Measurements from ENCODE around the gene MC4R.
"Not testable (repeated sequence)": the region's sequence is repeated elsewhere in the genome, so short reads cannot be mapped to it uniquely, and the experiment has no call there.

MC4R gene

GRCh38 chr18:60372596-60372995 lies at the start of gene MC4R:
MC4R (minus strand) TSS chr18:60372775; CDS start chr18:60372349, 426 bp downstream.
- DNase-seq (ENCODE audit: low read depth, low spot score), result peak; percentile 75

DNA sequence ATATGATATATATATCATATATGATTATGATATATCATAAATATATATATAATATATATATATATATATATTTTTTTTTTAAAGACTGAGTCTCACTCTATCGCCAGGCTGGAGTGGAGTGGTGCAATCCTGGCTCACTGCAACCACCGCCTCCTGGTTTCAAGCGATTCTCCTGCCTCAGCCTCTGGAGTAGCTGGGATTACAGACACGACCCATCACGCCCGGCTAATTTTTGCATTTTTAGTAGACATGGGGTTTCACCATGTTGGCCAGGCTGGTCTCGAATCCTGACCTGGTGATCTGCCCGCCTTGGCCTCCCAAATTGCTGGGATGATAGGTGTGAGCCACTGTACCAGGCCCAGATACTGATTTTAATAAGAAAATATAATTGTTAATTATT lies 49.7 kb upstream of the MC4R start:
- not testable (repeated sequence) for DNase-seq (ENCODE audit: low read depth, low spot score)

GRCh38 chr18:60421356-60422118 lies 49.0 kb upstream of the MC4R start:
- DNase-seq (ENCODE audit: low read depth, low spot score), result no peak

DNA sequence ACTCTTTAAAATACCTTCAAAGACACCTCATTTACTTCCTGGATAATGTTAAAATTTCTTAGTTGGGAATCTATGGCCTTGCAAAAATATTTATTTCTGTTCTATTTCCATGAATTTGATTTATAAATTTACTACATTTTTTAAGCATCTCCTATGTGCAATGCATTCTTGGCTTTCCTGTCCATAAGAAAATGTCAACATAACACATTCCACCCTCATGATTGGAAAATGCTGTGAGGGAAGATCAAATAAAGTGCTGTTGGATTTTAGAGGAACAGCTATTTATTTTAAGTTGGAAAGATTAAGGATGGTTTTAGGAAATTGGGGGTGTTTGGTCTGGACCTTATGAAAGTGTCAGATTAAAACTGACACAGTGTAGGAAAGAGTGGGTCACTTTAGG lies 45.4 kb upstream of the MC4R start:
- no peak for DNase-seq (ENCODE audit: low read depth, low spot score)

DNA sequence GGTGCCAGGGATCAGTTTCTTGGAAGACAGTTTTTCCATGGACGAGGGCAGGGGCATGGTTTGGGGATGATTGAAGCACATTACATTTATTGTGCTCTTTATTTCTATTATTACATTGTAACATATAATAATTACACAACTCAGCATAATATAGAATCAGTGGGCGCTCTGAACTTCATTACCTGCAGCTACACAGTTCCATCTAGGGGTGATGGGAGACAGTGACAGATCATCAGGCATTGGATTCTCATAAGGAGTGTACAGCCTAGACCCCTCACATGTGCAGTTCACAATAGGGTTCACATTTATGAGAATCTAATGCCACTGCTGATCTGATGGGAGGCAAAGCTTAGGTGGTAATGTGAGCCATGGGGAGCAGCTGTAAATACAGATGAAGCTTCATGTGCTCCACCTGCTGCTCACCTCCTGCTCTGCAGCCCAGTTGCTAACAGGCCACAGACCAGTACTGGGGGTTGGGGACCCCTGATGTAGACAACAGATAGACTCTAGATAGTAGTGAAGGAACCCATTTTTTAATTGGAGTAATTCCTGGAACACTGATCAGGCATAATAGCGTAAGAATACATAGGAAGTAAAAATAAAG lies 41.5 kb upstream of the MC4R start:
- peak; percentile 15 for DNase-seq (ENCODE audit: low read depth, low spot score)

DNA sequence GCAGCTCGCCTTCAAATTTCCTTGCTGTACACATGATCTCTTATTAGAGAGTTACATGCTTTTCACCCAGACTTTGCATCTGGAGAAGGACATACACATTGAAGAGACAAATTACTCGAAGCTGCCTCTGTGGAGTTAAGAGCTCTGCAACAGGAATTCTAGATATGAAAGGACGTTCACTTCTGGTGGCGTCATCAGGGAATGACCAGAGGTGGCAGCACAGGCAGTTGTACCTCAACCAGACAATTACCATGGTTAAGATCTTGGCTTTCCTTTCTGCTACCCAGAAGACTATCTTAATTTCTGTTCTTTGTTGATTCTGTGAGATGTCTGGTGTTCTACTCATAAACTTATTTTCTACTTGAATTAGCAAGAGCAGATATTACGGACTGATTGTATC lies 39.1 kb upstream of the MC4R start:
- no peak for DNase-seq (ENCODE audit: low read depth, low spot score)

- DNase-seq (ENCODE audit: low read depth, low spot score), result no peak
These were observed 34.1 kb upstream of the MC4R start for GRCh38 chr18:60406721-60407120.

- no peak for DNase-seq (ENCODE audit: low read depth, low spot score)
These were observed 32.0 kb upstream of the MC4R start for GRCh38 chr18:60404486-60405085.

- DNase-seq (ENCODE audit: low read depth, low spot score), result no peak
These were observed 28.8 kb upstream of the MC4R start for GRCh38 chr18:60401346-60401745.

- peak; percentile 10 for DNase-seq (ENCODE audit: low read depth, low spot score)
These were observed 19.1 kb upstream of the MC4R start for GRCh38 chr18:60391571-60392226.

DNA sequence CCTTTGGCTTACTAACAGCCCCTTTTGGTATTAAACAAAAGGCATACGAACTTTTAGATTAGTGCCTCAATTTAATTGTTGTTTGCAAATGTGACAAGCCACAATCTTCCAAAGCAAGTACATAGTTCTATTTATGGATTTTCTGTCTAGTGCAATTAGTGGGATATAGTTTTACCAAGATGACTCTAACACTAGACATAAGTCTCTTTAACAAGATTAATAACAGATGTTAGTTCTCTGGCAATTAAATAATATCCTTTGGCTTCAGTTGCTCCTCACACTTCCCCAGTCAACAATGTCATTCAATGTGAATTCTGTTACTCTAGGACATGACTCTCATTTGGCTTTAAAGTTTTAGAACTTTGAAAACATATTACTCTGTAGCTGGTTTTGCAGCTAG lies 16.7 kb upstream of the MC4R start:
- DNase-seq (ENCODE audit: low read depth, low spot score), result no peak

- DNase-seq (ENCODE audit: low read depth, low spot score), result no peak
These were observed 13.1 kb upstream of the MC4R start for GRCh38 chr18:60385693-60386092.

GRCh38 chr18:60383893-60384292 lies 11.3 kb upstream of the MC4R start:
- no peak for DNase-seq (ENCODE audit: low read depth, low spot score)

GRCh38 chr18:60377778-60378469 lies 5.3 kb upstream of the MC4R start:
- DNase-seq (ENCODE audit: low read depth, low spot score), result no peak

DNA sequence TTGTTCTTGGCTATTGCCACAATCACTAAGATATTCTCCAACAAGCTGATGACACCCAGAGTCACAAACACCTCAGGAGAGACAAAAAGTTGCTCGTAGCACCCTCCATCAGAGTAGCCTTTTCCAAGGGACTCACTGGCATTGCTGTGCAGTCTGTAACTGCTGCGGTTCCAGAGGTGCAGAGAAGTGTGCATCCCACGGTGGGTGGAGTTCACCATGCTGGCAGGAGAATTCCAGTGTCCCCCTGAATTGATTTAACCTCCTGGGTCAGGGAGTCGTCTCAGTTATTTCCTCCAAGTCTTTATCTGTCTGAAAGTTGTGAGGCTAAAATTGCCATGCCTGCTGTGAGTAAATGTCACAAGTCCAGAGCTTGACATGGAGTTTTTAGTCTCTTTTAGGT lies 443 bp downstream of the MC4R start:
- peak; percentile 0 for DNase-seq (ENCODE audit: low read depth, low spot score)

DNA sequence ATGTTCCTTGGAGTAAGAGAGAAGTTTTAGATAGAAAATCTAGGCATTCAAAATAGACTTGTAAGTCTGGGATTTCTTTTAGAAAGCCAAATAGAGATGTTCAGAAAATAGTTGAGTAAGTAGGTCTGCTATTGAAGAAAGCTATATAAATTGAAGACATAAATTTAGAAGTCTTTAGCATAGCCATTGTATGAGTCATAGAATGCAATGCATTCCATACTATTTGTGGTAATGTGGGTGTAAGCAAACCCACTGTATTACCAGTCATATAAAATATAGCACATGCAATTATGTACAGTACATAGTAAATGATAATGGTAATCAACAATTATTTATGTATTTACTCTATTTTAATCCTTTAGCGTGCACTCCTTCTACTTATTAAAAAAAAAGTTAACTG lies 14.1 kb downstream of the MC4R start:
- no peak for DNase-seq (ENCODE audit: low read depth, low spot score)

DNA sequence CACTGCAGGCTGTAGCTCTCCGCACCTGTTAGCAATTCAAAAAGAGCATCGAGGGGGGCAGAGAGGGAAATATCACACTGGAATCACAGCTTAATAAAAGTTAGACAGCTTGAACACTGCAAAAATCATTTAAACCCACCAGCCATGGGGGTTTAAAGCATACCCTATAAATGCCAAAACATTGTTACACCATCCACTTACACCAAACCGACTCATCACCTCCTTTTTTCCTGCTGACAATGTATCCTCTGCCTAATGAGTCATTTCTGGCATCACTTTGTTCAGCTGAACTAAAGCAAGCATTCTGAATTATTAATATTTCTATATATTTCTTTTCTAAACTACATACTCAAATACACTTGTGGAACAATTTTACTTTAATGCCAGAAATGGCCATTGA lies 21.6 kb downstream of the MC4R start:
- no peak for DNase-seq (ENCODE audit: low read depth, low spot score)

DNA sequence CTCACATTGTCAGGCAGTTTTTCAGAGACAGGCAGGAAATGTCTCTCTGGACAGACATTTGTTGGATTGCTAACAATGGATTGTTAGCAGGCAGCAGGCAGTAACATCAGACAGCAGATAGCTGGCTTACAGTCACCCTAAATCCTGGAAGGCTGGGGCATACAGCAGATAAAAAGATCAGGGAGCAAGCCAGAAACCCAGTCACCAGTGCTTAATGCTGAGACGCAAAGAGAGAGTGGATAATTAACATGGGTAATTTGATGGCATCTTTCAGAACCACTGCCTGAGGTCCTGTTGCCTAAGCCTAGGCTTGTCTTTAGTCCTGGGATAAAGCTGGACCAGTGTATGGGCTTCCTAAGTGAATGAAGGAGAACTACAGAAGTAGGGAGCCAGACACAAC lies 22.4 kb downstream of the MC4R start:
- DNase-seq (ENCODE audit: low read depth, low spot score), result no peak

GRCh38 chr18:60347526-60348045 lies 25.0 kb downstream of the MC4R start:
- peak; percentile 1 for DNase-seq (ENCODE audit: low read depth, low spot score)

DNA sequence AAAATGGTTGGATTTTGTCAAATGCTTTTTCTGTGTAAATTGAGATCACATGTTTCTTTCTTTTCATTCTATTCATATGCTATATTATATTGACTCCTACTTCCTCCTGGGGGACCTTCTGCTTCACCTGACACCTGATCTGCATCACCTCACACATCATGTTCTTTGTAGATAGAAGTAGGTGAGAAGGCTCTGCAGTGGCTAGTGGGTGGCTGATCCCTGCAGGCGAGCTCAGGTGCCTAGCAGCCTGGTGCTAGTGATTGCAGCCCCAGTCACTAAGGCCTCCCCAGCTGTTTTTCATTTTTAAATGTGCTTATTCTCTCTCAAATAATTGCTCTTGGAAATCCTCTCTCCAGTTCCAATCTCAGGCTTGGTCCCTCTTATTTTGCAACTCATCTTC lies 33.6 kb downstream of the MC4R start:
- no peak for DNase-seq (ENCODE audit: low read depth, low spot score)

GRCh38 chr18:60331890-60332289 lies 40.7 kb downstream of the MC4R start:
- DNase-seq (ENCODE audit: low read depth, low spot score), result no peak

DNA sequence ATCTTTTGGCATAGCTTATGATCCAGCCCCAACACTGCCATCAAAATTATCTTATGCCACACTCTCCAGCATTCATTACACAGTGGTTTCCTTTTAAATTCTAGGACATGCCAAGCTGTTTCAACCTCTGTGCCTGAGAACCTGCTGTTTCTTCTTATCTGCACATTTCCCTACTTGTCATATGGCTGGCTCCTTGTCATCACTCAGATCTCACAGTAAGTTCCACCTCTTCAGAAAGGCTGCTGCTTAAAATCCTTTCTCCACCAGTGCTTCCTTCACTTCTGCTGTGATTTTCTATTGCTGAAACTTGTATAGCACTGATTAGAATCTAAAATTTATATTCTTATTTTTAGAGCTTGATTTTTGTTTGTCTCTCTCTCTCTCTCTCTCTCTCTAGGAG lies 43.4 kb downstream of the MC4R start:
- DNase-seq (ENCODE audit: low read depth, low spot score), result no peak
